K562 (cell line): ENCODE results near the gene ZNF775. TPM values are rescaled to one million over a fixed set of nuclear protein-coding genes. Genes with fewer than 3 reads are reported as not detected.

Experiments used
- ATAC-seq: fragments of 200-7000 bp; cut with Tn5 transposase; 3 replicates; pipeline ENCODE4 v1.9.1; 2020; ENCODE audit warnings: moderate library complexity
- BruUV-seq: library from RNA; stranded (reverse); fragments of 400-500 nt; replicated peaks from 2 replicates; lab custom pipeline; 2021; lab: Mats Ljungman, UMichigan
- CTCF ChIA-PET: fragments of 300-600 bp; formaldehyde crosslinking; extraction: SDS; loops from one replicate; lab custom pipeline; 2021; ENCODE audit warnings: low intra/inter-chr PET ratio; lab: Yijun Ruan, JAX
- POLR2A ChIA-PET: fragments of 300-600, 350-650 bp; sonication (Branson Sonifier 250); formaldehyde crosslinking; extraction: SDS; loops from one replicate; lab custom pipeline; 2021; ENCODE audit warnings: antibody characterized with exemption, inconsistent platforms; lab: Yijun Ruan, JAX
- DNase-seq, 4 experiments: peaks; one replicate each; pipeline versions ENCODE4 v3.0.0 to v3.0.0-alpha.2; 2011 to 2018; ENCODE audit warnings: low spot score in 3 of 4, mixed read lengths in 3 of 4; ENCODE audit errors: extremely low read depth in 1 of 4
- FAIRE-seq: peaks from 2 replicates; lab custom pipeline; 2011; peaks lifted over from hg19 to GRCh38; lab: Jason Lieb, UNC
- H2AFZ ChIP-seq: 2 replicates; pipeline ENCODE4 v1.6.0; 2011; ENCODE audit warnings: low read depth, low read length, control low read depth, inconsistent platforms
- H3K27ac ChIP-seq: fragments of 200-600 bp; 3 replicates; pipeline ENCODE4 v1.8.0; 2011; ENCODE audit warnings: low read depth, mild to moderate bottlenecking, control low read depth, inconsistent platforms, low read length, moderate library complexity, mixed read lengths; ENCODE audit errors: extremely low read depth
- H3K27me3 ChIP-seq, 2 experiments: fragments of 300-600 bp in 1 of 2; 2 replicates in 1 of 2; 3 replicates in 1 of 2; pipeline versions ENCODE4 v1.6.0 to v1.8.0; 2011; ENCODE audit warnings: inconsistent platforms in 2 of 2, low read length in 2 of 2, mild to moderate bottlenecking in 1 of 2, mixed read lengths in 1 of 2, moderate library complexity in 1 of 2; ENCODE audit not compliant: control insufficient read depth in 2 of 2, insufficient read depth in 2 of 2
- H3K36me3 ChIP-seq: fragments of 300-600 bp; 3 replicates; pipeline ENCODE4 v1.8.0; 2011; ENCODE audit warnings: mild to moderate bottlenecking, low read length, inconsistent platforms; ENCODE audit not compliant: control insufficient read depth, insufficient read depth
- H3K4me1 ChIP-seq, 2 experiments: fragments of 200-600 bp in 1 of 2; replicated peaks in 1 of 2; 2 replicates in 1 of 2; 3 replicates in 1 of 2; pipeline versions ENCODE4 v1.5.1 to v1.8.0; 2011; ENCODE audit warnings: inconsistent platforms in 2 of 2, low read length in 2 of 2, mild to moderate bottlenecking in 1 of 2, mixed read lengths in 1 of 2, moderate library complexity in 1 of 2; ENCODE audit not compliant: control insufficient read depth in 2 of 2, insufficient read depth in 2 of 2
- H3K4me2 ChIP-seq: 2 replicates; pipeline ENCODE4 v1.6.1; 2011; ENCODE audit warnings: low read length, control low read depth, inconsistent platforms, mixed read lengths; ENCODE audit not compliant: insufficient read depth
- H3K4me3 ChIP-seq: fragments of 200-600 bp; sonication (generic), shearing (Covaris generic); 2 replicates; pipeline ENCODE4 v1.5.1; 2016; ENCODE audit warnings: control low read depth, inconsistent platforms
- H3K79me2 ChIP-seq: fragments of 200-600 bp; 3 replicates; pipeline ENCODE4 v1.8.0; 2011; ENCODE audit warnings: low read length, inconsistent platforms; ENCODE audit not compliant: control insufficient read depth, insufficient read depth
- H3K9ac ChIP-seq, 2 experiments: 2 replicates each; pipeline versions ENCODE4 v1.6.0 to v1.6.1; 2011; ENCODE audit warnings: low read depth in 2 of 2, low read length in 2 of 2, control low read depth in 1 of 2, inconsistent platforms in 1 of 2, mild to moderate bottlenecking in 1 of 2, mixed read lengths in 1 of 2; ENCODE audit not compliant: insufficient read depth in 1 of 2
- H3K9me1 ChIP-seq: one replicate; pipeline ENCODE4 v1.6.0; 2011; ENCODE audit warnings: inconsistent platforms, mild to moderate bottlenecking, low read length, moderate library complexity; ENCODE audit not compliant: control insufficient read depth, insufficient read depth
- H3K9me3 ChIP-seq: replicated peaks from 2 replicates; pipeline ENCODE4 v1.5.1; 2011; ENCODE audit warnings: low read depth, low read length, inconsistent platforms; ENCODE audit not compliant: control insufficient read depth, insufficient read depth
- H4K20me1 ChIP-seq: replicated peaks from 2 replicates; pipeline ENCODE4 v1.6.1; 2011; ENCODE audit warnings: low read length, inconsistent platforms, mixed read lengths; ENCODE audit not compliant: control insufficient read depth, insufficient read depth
- CREB1 ChIP-seq, 2 experiments: sonication (generic) in 1 of 2; formaldehyde crosslinking in 1 of 2; IDR thresholded peaks; 2 replicates each; pipeline versions ENCODE4 v1.6.1 to v1.8.0; 2012 to 2022; ENCODE audit warnings: inconsistent platforms in 1 of 2, mild to moderate bottlenecking in 1 of 2, missing genetic modification reagents in 1 of 2, moderate library complexity in 1 of 2
- EWSR1 ChIP-seq: fragments of 450-650 bp; IDR thresholded peaks from 2 replicates; pipeline ENCODE4 v1.6.1; 2018; ENCODE audit warnings: borderline replicate concordance, mild to moderate bottlenecking, low read depth, moderate library complexity; ENCODE audit not compliant: partially characterized antibody
- GATA2 ChIP-seq: sonication (generic); formaldehyde crosslinking; IDR thresholded peaks from 2 replicates; pipeline ENCODE4 v1.4.0; 2020; ENCODE audit warnings: mild to moderate bottlenecking, missing genetic modification reagents
- HBP1 ChIP-seq: fragments of 450-650 bp; formaldehyde crosslinking; IDR thresholded peaks from 2 replicates; pipeline ENCODE4 v1.4.0; 2022; ENCODE audit warnings: missing genetic modification characterization
- RAD21 ChIP-seq, 2 experiments: fragments of 250-450 bp in 1 of 2; fragments of 450-650 bp in 1 of 2; sonication (Bioruptor Pico) in 1 of 2; formaldehyde crosslinking in 1 of 2; IDR thresholded peaks in 1 of 2; conservative IDR thresholded peaks in 1 of 2; 2 replicates each; pipeline versions ENCODE4 v1.4.0 to v1.8.0; 2020 to 2022; ENCODE audit warnings: mild to moderate bottlenecking in 2 of 2, moderate library complexity in 1 of 2
- TAF15 ChIP-seq: fragments of 200-400 bp; formaldehyde crosslinking; IDR thresholded peaks from 2 replicates; pipeline ENCODE4 v1.6.1; 2017; ENCODE audit warnings: mild to moderate bottlenecking, low read depth, low read length, moderate library complexity
- TEAD2 ChIP-seq: fragments of 450-650 bp; IDR thresholded peaks from 2 replicates; pipeline ENCODE4 v1.6.1; 2016; ENCODE audit warnings: missing genetic modification characterization, control low read depth, missing compliant biosample characterization
- ZNF311 ChIP-seq: fragments of 250-450 bp; sonication (Bioruptor Pico); IDR thresholded peaks from 2 replicates; pipeline ENCODE4 v1.4.0; 2020; ENCODE audit warnings: mild to moderate bottlenecking, moderate library complexity
- ZNF75A ChIP-seq: fragments of 450-650 bp; formaldehyde crosslinking; IDR thresholded peaks from 2 replicates; pipeline ENCODE4 v1.4.0; 2020; ENCODE audit warnings: mild to moderate bottlenecking
- WGBS: fragments of 100-300 bp; shearing (Covaris generic); methylation state at CpG from one replicate; pipeline ENCODE4 v1.1.6; 2016; ENCODE audit warnings: low coverage, mixed read lengths; ENCODE audit not compliant: insufficient coverage; ENCODE audit errors: missing lambda C conversion rate; 5-methylcytosine and 5-hydroxymethylcytosine counted together
- in situ Hi-C: fragments of 300-500 bp; cut with MboI; formaldehyde crosslinking; loops from 4 replicates; pipeline ENCODE4 v1.15.0; 2018; ENCODE audit warnings: inconsistent platforms, mixed read lengths
- intact Hi-C: fragments of 100-400 bp; cut with micrococcal nuclease; formaldehyde crosslinking; loops from 2 replicates; pipeline ENCODE4 v1.14.2; 2022
- polyA plus RNA-seq, 8 experiments: library from polyadenylated mRNA; depleted of rRNA in 4 of 8; stranded (reverse) in 5 of 8; unstranded in 3 of 8; fragments of >200 nt; fragmentation: Nextera tagmentation in 2 of 8; fragmentation: Illumina TruSeq in 1 of 8; extraction: Ambion mirVana in 2 of 8; extraction: Trizol in 1 of 8; gene quantifications; 2 replicates each; pipeline versions ENCODE4 v1.2.1 to v1.2.3, GENCODE V29; 2011 to 2014; ENCODE audit warnings: inconsistent platforms in 1 of 8, missing spikeins in 1 of 8
- total RNA-seq, 7 experiments: library from RNA; depleted of rRNA in 6 of 7; stranded (reverse); fragments of >200 nt in 6 of 7; fragmentation: Illumina TruSeq in 2 of 7; extraction: Trizol in 2 of 7; gene quantifications; 2 replicates each; pipeline versions ENCODE4 v1.2.1 to v1.2.3, GENCODE V29; 2011 to 2021; ENCODE audit warnings: low replicate concordance in 1 of 7
- TF ChIP-seq, protein P1 (sequence below): fragments of 450-650 bp; IDR thresholded peaks from 2 replicates; pipeline ENCODE4 v1.6.1; 2017; ENCODE audit warnings: antibody characterized with exemption, mild to moderate bottlenecking

Gene ZNF775
- total and polyA plus RNA-seq, 9 of the 15 experiments (the other 6 are each of a cell fraction or from before 2014, with no cell fraction given) = 0.04 to 18.7 (median 4.9) TPM

- TF ChIP-seq, protein P1, sequence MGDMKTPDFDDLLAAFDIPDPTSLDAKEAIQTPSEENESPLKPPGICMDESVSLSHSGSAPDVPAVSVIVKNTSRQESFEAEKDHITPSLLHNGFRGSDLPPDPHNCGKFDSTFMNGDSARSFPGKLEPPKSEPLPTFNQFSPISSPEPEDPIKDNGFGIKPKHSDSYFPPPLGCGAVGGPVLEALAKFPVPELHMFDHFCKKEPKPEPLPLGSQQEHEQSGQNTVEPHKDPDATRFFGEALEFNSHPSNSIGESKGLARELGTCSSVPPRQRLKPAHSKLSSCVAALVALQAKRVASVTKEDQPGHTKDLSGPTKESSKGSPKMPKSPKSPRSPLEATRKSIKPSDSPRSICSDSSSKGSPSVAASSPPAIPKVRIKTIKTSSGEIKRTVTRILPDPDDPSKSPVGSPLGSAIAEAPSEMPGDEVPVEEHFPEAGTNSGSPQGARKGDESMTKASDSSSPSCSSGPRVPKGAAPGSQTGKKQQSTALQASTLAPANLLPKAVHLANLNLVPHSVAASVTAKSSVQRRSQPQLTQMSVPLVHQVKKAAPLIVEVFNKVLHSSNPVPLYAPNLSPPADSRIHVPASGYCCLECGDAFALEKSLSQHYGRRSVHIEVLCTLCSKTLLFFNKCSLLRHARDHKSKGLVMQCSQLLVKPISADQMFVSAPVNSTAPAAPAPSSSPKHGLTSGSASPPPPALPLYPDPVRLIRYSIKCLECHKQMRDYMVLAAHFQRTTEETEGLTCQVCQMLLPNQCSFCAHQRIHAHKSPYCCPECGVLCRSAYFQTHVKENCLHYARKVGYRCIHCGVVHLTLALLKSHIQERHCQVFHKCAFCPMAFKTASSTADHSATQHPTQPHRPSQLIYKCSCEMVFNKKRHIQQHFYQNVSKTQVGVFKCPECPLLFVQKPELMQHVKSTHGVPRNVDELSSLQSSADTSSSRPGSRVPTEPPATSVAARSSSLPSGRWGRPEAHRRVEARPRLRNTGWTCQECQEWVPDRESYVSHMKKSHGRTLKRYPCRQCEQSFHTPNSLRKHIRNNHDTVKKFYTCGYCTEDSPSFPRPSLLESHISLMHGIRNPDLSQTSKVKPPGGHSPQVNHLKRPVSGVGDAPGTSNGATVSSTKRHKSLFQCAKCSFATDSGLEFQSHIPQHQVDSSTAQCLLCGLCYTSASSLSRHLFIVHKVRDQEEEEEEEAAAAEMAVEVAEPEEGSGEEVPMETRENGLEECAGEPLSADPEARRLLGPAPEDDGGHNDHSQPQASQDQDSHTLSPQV = no peak
- TF ChIP-seq RAD21 (CRISPR knock-in tag; conservative IDR thresholded peaks at IDR 0.05 in 1 of 2, IDR thresholded peaks at IDR 0.05 in 1 of 2) (peak in 1 of 2 experiments; percentile 32; a peak in 1 of 4 replicates), TEAD2 (tag) (no peak)
Measured at GRCh38 chr7:150388709-150389531, 9.8 kb downstream of the ZNF775 start (continued).

DNA sequence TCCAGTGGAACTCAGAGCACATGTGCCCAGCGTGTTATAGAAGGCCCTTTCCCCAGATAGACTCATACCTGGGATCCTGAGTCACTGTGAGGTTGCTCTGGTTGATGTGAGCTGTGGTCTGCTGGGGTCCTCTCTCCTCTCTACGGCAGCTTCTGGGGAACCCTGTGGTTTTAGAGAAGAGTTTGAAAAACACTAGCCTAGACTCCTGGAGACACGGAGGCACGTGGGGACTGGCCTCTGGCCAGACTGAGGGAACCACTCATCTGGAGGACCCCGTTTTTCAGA, 10.3 kb downstream of the ZNF775 start:
- 73% methylated on average over 5 of the region's 5 CpGs for WGBS
- BruUV-seq = no TSS peak
- Histone ChIP-seq H3K27ac (no peak overlapping the region), H4K20me1 (peaks cover 3% of the 10 kb centered on the region; the same call in 1 of the 2 replicates), H3K9me1 (no peaks in the 10 kb centered on the region), H3K27me3 (no peaks in the 10 kb centered on the region), H3K4me1 (peaks cover 0 to 6% of the 10 kb centered on the region in 2 experiments; a peak in 2 of 5 replicates), H3K9ac (peak overlapping the region in 1 of 2 experiments; percentile 66; a peak in 1 of 4 replicates), H3K4me3 (no peak overlapping the region), H3K36me3 (peaks cover 45% of the 10 kb centered on the region; the same call in 2 of the 3 replicates), H3K4me2 (no peak overlapping the region), H3K79me2 (peaks cover 4% of the 10 kb centered on the region; the same call in 2 of the 3 replicates), H2AFZ (no peak overlapping the region), H3K9me3 (no peaks in the 10 kb centered on the region)
- in situ Hi-C loops = no loop called here
- intact Hi-C loops = no loop called here
- no peak for TF ChIP-seq CREB1 (IDR thresholded peaks at IDR 0.05)
- no peak for TF ChIP-seq CREB1 (CRISPR knock-in tag; IDR thresholded peaks at IDR 0.05)
- no peak for TF ChIP-seq EWSR1
- no peak for TF ChIP-seq HBP1
- TF ChIP-seq ZNF75A = no peak
- TF ChIP-seq TAF15 = no peak
- no peak for TF ChIP-seq ZNF311 (CRISPR knock-in tag)
- no peak for TF ChIP-seq GATA2 (CRISPR knock-in tag)
- ATAC-seq = no peak
- no peak for DNase-seq
- POLR2A ChIA-PET = interaction anchor here (1.3 kb wide), 1 partner anchor 11 kb away, joined by 3 read pairs; no protein-coding TSS in a partner anchor
- CTCF ChIA-PET = no interaction called here
- FAIRE-seq = no peak
